RWPE1 (cell line): ENCODE results near the gene ATG2B.

Source experiments
- CTCF ChIA-PET: fragments of 350-600 bp; sonication (Branson Sonifier 250); formaldehyde crosslinking; extraction: SDS; loops from one replicate; lab custom pipeline; 2021; lab: Yijun Ruan, JAX
- POLR2A ChIA-PET: fragments of 400-600 bp; formaldehyde crosslinking; extraction: SDS; loops from one replicate; lab custom pipeline; 2020; ENCODE audit warnings: antibody characterized with exemption; ENCODE audit not compliant: low non-redundant PET; lab: Yijun Ruan, JAX
- DNase-seq: peaks from one replicate; pipeline ENCODE4 v3.0.0; 2012; ENCODE audit warnings: low spot score
- H3K27ac ChIP-seq: fragments of 450-650 bp; 2 replicates; pipeline ENCODE4 v1.5.1; 2017
- CTCF ChIP-seq: fragments of 450-650 bp; conservative IDR thresholded peaks from 2 replicates; pipeline ENCODE4 v1.5.1; 2017; ENCODE audit warnings: low read depth, mild to moderate bottlenecking

ATG2B gene

GRCh38 chr14:96252323-96252998 is 110.7 kb downstream of the ATG2B start:
- POLR2A ChIA-PET = no interaction called here
- DNase-seq = no peak
- CTCF ChIA-PET = interaction anchor here (1.0 to 1.3 kb wide), 2 partner anchors 22 to 23 kb away, joined by 3 to 4 read pairs; no protein-coding TSS in a partner anchor
- no peak for TF ChIP-seq CTCF
- peak overlapping the region; percentile 96 for H3K27ac ChIP-seq

- ChIA-PET POLR2A (no interaction called here), CTCF (interaction anchor here (0.9 kb wide), 1 partner anchor 257 kb away, joined by 3 read pairs; no protein-coding TSS in a partner anchor)
Measured at GRCh38 chr14:96251656-96252155, 111.4 kb downstream of the ATG2B start.

DNA sequence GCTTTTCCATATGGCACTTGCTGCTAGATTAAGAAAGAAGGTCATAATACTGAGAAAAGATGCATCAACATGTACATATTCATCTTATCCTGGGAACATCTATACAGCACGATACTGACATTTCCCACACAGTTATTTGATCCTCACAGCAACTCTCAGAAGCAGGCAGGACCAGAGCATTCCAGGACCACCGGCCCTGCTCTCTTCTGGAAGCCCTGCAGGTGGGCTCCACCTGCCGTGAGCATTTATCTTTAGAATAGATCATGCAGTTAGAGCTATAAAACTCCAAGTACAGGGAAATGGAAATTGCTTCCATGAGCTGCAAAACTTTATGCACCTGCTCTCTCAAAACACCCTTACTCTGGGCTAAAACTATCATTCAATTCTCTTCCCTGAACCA is 112.7 kb downstream of the ATG2B start:
- no peak for DNase-seq
- no peak for TF ChIP-seq CTCF
- no peak overlapping the region for H3K27ac ChIP-seq
- ChIA-PET CTCF (interaction anchor here (0.5 kb wide), 1 partner anchor 165 kb away, joined by 3 read pairs; no protein-coding TSS in a partner anchor), POLR2A (no interaction called here)

More at GRCh38 chr14:96251656-96252155, 111.4 kb downstream of the ATG2B start:
- TF ChIP-seq CTCF = no peak
- no peak for DNase-seq
- peak overlapping the region; percentile 96 for H3K27ac ChIP-seq

- H3K27ac ChIP-seq = peak overlapping the region; percentile 83
- no peak for TF ChIP-seq CTCF
- CTCF ChIA-PET = no interaction called here
Measured at GRCh38 chr14:96249029-96249428, 114.1 kb downstream of the ATG2B start.

GRCh38 chr14:96247031-96247430 is 116.1 kb downstream of the ATG2B start:
- POLR2A ChIA-PET = no interaction called here
- CTCF ChIA-PET = interaction anchor here (1.1 kb wide), 1 partner anchor 22 kb away, joined by 3 read pairs; no protein-coding TSS in a partner anchor
- peak overlapping the region; percentile 87 for H3K27ac ChIP-seq
- no peak for DNase-seq
- no peak for TF ChIP-seq CTCF

More at GRCh38 chr14:96249029-96249428, 114.1 kb downstream of the ATG2B start:
- POLR2A ChIA-PET = no interaction called here
- peak; percentile 32 for DNase-seq

DNA sequence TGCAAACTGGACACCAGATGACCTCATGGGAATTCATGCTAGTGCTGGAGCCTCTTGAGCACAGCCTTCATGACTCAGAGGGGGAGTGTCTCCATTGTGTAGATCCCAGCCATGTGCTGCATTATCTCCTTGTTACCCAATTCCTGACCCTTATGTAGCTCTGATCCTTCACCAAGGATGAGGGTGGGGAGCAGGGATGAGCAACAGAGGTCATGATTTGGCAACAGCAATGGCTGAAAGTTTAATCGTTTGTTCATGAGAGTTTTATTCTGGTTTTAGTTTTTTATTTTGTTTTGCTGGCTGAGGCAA is 116.6 kb downstream of the ATG2B start:
- peak; percentile 93 for DNase-seq
- ChIA-PET CTCF (interaction anchor here (0.9 to 1.1 kb wide), 2 partner anchors 21 to 29 kb away, joined by 3 to 4 read pairs; no protein-coding TSS in a partner anchor), POLR2A (no interaction called here)
- no peak for TF ChIP-seq CTCF
- H3K27ac ChIP-seq = peak overlapping the region; percentile 87
